Heart right ventricle (tissue), 16 donors: ENCODE measurements around the gene GPR146. TPM values are rescaled to one million over a fixed set of nuclear protein-coding genes. Genes with fewer than 3 reads are reported as not detected.
"Not testable (repeated sequence)": the region's sequence is repeated elsewhere in the genome, so short reads cannot be mapped to it uniquely, and the experiment has no call there.

ENCODE experiments used
- ATAC-seq, 8 donors: fragments of 200-7000 bp; cut with Tn5 transposase; one replicate each; pipeline ENCODE4 v1.9.1; 2020; ENCODE audit warnings: mild to moderate bottlenecking in 8 of 8, moderate library complexity in 8 of 8, moderate number of reproducible peaks in 1 of 8
- DNase-seq, 2 donors: peaks; one replicate each; pipeline ENCODE4 v3.0.0-alpha.2; 2020
- H3K27ac ChIP-seq, 10 donors: fragments of 200-600 bp; sonication (generic) in 2 of 10; one replicate each; pipeline versions ENCODE4 v1.5.0 to v1.8.0; 2020 to 2022; ENCODE audit warnings: mild to moderate bottlenecking in 3 of 10
- H3K27me3 ChIP-seq, 7 donors: fragments of 200-600 bp; one replicate each; pipeline ENCODE4 v1.8.0; 2021 to 2022; ENCODE audit warnings: mild to moderate bottlenecking in 2 of 7
- H3K36me3 ChIP-seq, 9 donors: fragments of 200-600 bp; sonication (generic) in 1 of 9; one replicate each; pipeline versions ENCODE4 v1.5.0 to v1.8.0; 2020 to 2022; ENCODE audit warnings: mild to moderate bottlenecking in 2 of 9
- H3K4me1 ChIP-seq, 9 donors: fragments of 200-600 bp; sonication (generic) in 1 of 9; one replicate each; pipeline versions ENCODE4 v1.5.0 to v1.8.0; 2020 to 2022; ENCODE audit warnings: mild to moderate bottlenecking in 4 of 9
- H3K4me3 ChIP-seq, 10 donors: fragments of 200-600 bp; sonication (generic) in 2 of 10; one replicate each; pipeline versions ENCODE4 v1.5.0 to v1.8.0; 2020 to 2022; ENCODE audit warnings: mild to moderate bottlenecking in 7 of 10, moderate library complexity in 2 of 10
- H3K9me3 ChIP-seq, 11 donors: fragments of 200-600 bp in 10 of 11; sonication (generic) in 2 of 11; one replicate each; pipeline versions ENCODE4 v1.5.0 to v1.8.0; 2013 to 2022; ENCODE audit warnings: mild to moderate bottlenecking in 2 of 11, control low read depth in 1 of 11, moderate library complexity in 1 of 11
- WGBS, 2 donors: extraction: QIAGEN DNeasy Blood & Tissue Kit; methylation state at CpG; one replicate each; pipeline ENCODE4 v1.1.7; 2013; ENCODE audit warnings: inconsistent platforms in 1 of 2; 5-methylcytosine and 5-hydroxymethylcytosine counted together
- intact Hi-C, 10 donors: fragments of 100-400 bp; cut with DNase I; formaldehyde crosslinking; loops; one replicate each; pipeline versions ENCODE4 v1.11.1 to v1.14.2; 2022
- polyA plus RNA-seq, 2 donors: library from polyadenylated mRNA; stranded (reverse); fragments of 200-250 nt; gene quantifications; one replicate each; pipeline ENCODE4 v1.2.3, GENCODE V29; 2013
- total RNA-seq, 10 donors: library from RNA; stranded (reverse); fragmentation: NEBNext Ultra II Directional in 3 of 10; extraction: Animal tissue kit (Norgen Biotek cat#: 25700) in 3 of 10; gene quantifications; one replicate each; pipeline versions ENCODE4 v1.2.1 to v1.2.4, GENCODE V29; 2021 to 2023
- TF ChIP-seq, protein P1 (sequence below), 9 donors: fragments of 200-600 bp; sonication (generic) in 2 of 9; IDR thresholded peaks; one replicate each; pipeline versions ENCODE4 v1.5.0 to v1.8.0; 2021 to 2022; ENCODE audit warnings: antibody characterized with exemption in 9 of 9, mild to moderate bottlenecking in 5 of 9, moderate library complexity in 1 of 9
- donor health status: Arrhythmogenic right ventricular cardiomyopathy.
- donor health status: ischemic (EF 13 %, LVEDD 7.1; RV severe dilation, severe dysfunction).
- donor health status: healthy with polysubstance abuse.
- donor health status: DM: no; HTN: yes; CAD: no.
- donor health status: DM: no; HTN: no; CAD: no.
- donor health status: ischemic (EF 25% LVEDD 6.9; RV normal size, moderate dysfunction).
- donor health status: ischemic (EF 25% LVEDD 5.7; RV mildly dilated, moderate dysfunction).
- donor health status: healthy.
- donor health status: DM: yes; HTN: yes; CAD: no.
- donor health status: Ischemic cardiomyopathy.
- donor health status: ischemic (EF 35%, LVEDD 5.7; RV mildly dilated, moderate dysfunction).
- donor health status: nonischemic (EF 11% LVEDD 7.7; RV severe dilation, severe dysfunction).
- donor health status: DM: yes; HTN: yes; CAD: no.
- donor health status: PGD.
- donor health status: ischemic (EF 29% LVEDD 5.4; RV normal size, mild dysfunction).
- donor health status: nonischemic (EF 23%, LVEDD 6.1; RV moderate dilation, normal function).

The GPR146 gene
- total and polyA plus RNA-seq, 12 donors = 13.3 to 34.5 (median 22.7) TPM

DNA sequence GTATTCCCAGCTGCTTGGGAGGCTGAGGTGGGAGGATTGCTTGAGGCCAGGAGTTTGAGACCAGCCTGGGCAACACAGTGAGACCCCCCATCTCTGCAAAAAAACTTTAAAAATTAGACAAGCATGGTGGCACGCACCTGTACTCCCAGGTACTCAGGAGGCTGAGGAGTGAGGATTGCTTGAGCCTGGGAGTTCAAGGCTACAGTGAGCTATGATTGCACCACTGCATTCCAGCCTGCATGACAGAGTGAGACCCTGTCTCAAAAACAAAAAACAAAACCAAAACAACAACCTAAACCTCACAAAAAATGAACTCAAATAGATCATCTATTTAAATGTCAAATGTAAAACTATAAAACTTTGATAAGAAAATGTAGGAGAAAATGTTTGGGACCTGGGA, 4.1 kb upstream of the GPR146 start:
- DNase-seq, H3K4me3 ChIP-seq, H3K9me3 ChIP-seq, ATAC-seq, H3K27ac ChIP-seq, H3K36me3 ChIP-seq, intact Hi-C loops, H3K27me3 ChIP-seq: not testable (repeated sequence)
- H3K4me1 ChIP-seq = peaks cover 11 to 46% (median 38%) of the 10 kb centered on the region in 9 donors
- 69 to 89% methylated on average over 1 of the region's 1 CpG for WGBS, 2 donors

DNA sequence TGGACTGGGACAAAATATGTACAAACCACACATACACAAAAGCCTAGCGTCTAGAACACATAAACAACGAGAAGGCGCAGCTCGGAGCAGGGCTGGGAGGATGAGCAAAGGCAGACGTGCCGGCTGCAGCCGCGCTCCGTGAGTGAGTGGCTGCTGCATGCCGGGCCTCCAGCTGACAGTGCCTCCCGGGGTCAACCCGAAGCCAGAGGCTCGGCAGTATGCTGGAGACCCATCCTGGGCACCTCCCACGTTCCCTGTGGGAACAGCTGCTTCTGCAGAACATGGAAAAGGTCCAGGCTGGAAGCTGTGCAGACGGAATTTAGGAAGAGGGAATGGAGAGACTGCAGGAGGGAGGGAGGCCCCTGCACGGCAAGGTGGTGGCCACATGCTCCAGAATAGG, 3.6 kb upstream of the GPR146 start:
- intact Hi-C loops = no loop called here

DNA sequence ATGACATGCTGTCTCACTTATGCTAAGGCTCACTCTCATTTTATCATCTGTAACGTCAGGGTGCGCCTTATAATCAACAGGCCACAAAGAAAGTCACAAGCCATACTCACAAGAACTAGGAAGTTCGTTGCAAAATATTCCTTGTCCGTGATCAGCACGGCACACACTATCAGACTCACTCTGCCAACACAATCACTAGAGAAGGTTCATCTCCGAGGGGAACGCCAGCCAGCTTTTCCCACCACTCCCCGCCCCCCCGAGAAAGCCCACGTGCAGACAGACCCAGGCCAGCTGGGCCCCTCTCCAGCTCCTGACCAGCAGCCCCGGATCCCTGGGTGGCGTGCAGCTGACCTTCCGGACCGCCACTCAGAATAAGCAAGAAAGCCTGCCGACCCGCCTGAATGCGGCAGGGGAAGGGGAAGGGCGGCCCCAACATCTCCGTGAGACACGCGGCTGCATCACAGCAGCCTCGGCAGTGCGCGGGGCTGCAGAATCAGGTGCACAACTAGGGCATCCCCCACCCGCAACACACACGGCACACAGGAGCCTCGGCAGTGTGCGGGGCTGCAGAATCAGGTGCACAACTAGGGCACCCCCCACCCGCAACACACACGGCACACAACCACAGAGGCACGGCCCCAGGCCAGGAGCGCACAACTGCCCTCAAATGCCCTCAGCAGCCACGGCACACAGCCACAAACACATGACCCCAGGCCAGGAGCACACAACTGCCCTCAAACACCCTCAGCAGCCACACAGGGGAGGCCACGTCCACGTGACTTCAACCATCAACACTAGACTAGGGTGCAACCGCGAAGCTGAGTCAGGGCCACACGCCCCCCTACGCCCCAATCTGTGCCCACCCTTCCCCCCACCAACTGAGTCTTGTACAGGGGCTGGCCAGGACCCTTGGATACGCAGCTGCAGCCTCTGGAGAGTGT, 2.5 kb upstream of the GPR146 start:
- Histone ChIP-seq H3K4me1 (peaks cover 15 to 62% (median 50%) of the 10 kb centered on the region in 9 donors), H3K27ac (peak overlapping the region in 6 of 10 donors; percentile 37 to 97 (median 67)), H3K27me3 (no peaks in the 10 kb centered on the region), H3K4me3 (no peak overlapping the region), H3K36me3 (no peaks in the 10 kb centered on the region), H3K9me3 (no peaks in the 10 kb centered on the region)
- intact Hi-C loops = no loop called here
- no peak for DNase-seq
- ATAC-seq = peak in 1 of 8 donors; percentile 1
- TF ChIP-seq, protein P1, sequence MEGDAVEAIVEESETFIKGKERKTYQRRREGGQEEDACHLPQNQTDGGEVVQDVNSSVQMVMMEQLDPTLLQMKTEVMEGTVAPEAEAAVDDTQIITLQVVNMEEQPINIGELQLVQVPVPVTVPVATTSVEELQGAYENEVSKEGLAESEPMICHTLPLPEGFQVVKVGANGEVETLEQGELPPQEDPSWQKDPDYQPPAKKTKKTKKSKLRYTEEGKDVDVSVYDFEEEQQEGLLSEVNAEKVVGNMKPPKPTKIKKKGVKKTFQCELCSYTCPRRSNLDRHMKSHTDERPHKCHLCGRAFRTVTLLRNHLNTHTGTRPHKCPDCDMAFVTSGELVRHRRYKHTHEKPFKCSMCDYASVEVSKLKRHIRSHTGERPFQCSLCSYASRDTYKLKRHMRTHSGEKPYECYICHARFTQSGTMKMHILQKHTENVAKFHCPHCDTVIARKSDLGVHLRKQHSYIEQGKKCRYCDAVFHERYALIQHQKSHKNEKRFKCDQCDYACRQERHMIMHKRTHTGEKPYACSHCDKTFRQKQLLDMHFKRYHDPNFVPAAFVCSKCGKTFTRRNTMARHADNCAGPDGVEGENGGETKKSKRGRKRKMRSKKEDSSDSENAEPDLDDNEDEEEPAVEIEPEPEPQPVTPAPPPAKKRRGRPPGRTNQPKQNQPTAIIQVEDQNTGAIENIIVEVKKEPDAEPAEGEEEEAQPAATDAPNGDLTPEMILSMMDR (IDR thresholded peaks at IDR 0.05) = no peak
- WGBS, 2 donors = 75 to 80% methylated on average over 40 of the region's 40 CpGs

More for the DNA sequence above, 3.6 kb upstream of the GPR146 start:
- no peaks in the 10 kb centered on the region for H3K36me3 ChIP-seq
- H3K27ac ChIP-seq = no peak overlapping the region
- H3K4me3 ChIP-seq = no peak overlapping the region
- no peaks in the 10 kb centered on the region for H3K9me3 ChIP-seq
- ATAC-seq (no peak), DNase-seq (no peak)
- H3K27me3 ChIP-seq = no peaks in the 10 kb centered on the region
- WGBS, 2 donors = 49 to 52% methylated on average over 16 of the region's 16 CpGs
- TF ChIP-seq, protein P1 (IDR thresholded peaks at IDR 0.05) = no peak
- H3K4me1 ChIP-seq = peaks cover 13 to 52% (median 44%) of the 10 kb centered on the region in 9 donors

DNA sequence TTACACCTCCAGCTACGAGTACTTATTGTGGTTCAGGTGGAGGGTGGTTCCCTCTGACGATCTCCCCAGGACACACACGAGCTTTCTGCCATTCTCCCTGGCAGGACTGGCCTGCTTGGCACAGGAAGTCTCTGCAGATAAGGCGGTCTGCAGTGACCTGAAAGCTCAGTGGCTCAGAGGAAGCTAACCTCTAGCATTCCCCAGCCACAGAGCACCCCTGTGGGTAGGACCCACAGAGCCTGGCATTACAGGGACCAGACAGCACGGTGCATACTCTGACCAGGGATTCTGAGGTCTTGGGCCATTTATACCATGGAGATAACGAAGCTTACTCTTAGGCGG, 1.9 kb upstream of the GPR146 start:
- TF ChIP-seq, protein P1 (IDR thresholded peaks at IDR 0.05) = no peak
- ATAC-seq (peak in 4 of 8 donors; percentile 11 to 49 (median 32)), DNase-seq (no peak)
- no peaks in the 10 kb centered on the region for H3K9me3 ChIP-seq
- H3K4me1 ChIP-seq = peaks cover 15 to 67% (median 56%) of the 10 kb centered on the region in 9 donors
- 54 to 59% methylated on average over 7 of the region's 7 CpGs for WGBS, 2 donors
- no peaks in the 10 kb centered on the region for H3K36me3 ChIP-seq
- H3K4me3 ChIP-seq = no peak overlapping the region
- H3K27ac ChIP-seq = peak overlapping the region in 6 of 10 donors; percentile 37 to 97 (median 67)
- intact Hi-C loops = no loop called here
- H3K27me3 ChIP-seq = no peaks in the 10 kb centered on the region
